K562 (cell line): ENCODE results near the gene GLTPD2. TPM values are rescaled to one million over a fixed set of nuclear protein-coding genes. Genes with fewer than 3 reads are reported as not detected.
A peak's percentile ranks its signal among the peaks of the same experiment; 100 is the strongest.

ENCODE experiments used
- ATAC-seq: fragments of 200-7000 bp; cut with Tn5 transposase; 3 replicates; pipeline ENCODE4 v1.9.1; 2020; ENCODE audit warnings: moderate library complexity
- BruUV-seq: library from RNA; stranded (reverse); fragments of 400-500 nt; replicated peaks from 2 replicates; lab custom pipeline; 2021; lab: Mats Ljungman, UMichigan
- CTCF ChIA-PET: fragments of 300-600 bp; formaldehyde crosslinking; extraction: SDS; loops from one replicate; lab custom pipeline; 2021; ENCODE audit warnings: low intra/inter-chr PET ratio; lab: Yijun Ruan, JAX
- POLR2A ChIA-PET: fragments of 300-600, 350-650 bp; sonication (Branson Sonifier 250); formaldehyde crosslinking; extraction: SDS; loops from one replicate; lab custom pipeline; 2021; ENCODE audit warnings: antibody characterized with exemption, inconsistent platforms; lab: Yijun Ruan, JAX
- DNase-seq, 4 experiments: peaks; one replicate each; pipeline versions ENCODE4 v3.0.0 to v3.0.0-alpha.2; 2011 to 2018; ENCODE audit warnings: low spot score in 3 of 4, mixed read lengths in 3 of 4; ENCODE audit errors: extremely low read depth in 1 of 4
- FAIRE-seq: peaks from 2 replicates; lab custom pipeline; 2011; peaks lifted over from hg19 to GRCh38; lab: Jason Lieb, UNC
- H2AFZ ChIP-seq: 2 replicates; pipeline ENCODE4 v1.6.0; 2011; ENCODE audit warnings: low read depth, low read length, control low read depth, inconsistent platforms
- H3K27ac ChIP-seq: fragments of 200-600 bp; 3 replicates; pipeline ENCODE4 v1.8.0; 2011; ENCODE audit warnings: low read depth, mild to moderate bottlenecking, control low read depth, inconsistent platforms, low read length, moderate library complexity, mixed read lengths; ENCODE audit errors: extremely low read depth
- H3K27me3 ChIP-seq, 2 experiments: fragments of 300-600 bp in 1 of 2; 2 replicates in 1 of 2; 3 replicates in 1 of 2; pipeline versions ENCODE4 v1.6.0 to v1.8.0; 2011; ENCODE audit warnings: inconsistent platforms in 2 of 2, low read length in 2 of 2, mild to moderate bottlenecking in 1 of 2, mixed read lengths in 1 of 2, moderate library complexity in 1 of 2; ENCODE audit not compliant: control insufficient read depth in 2 of 2, insufficient read depth in 2 of 2
- H3K36me3 ChIP-seq: fragments of 300-600 bp; 3 replicates; pipeline ENCODE4 v1.8.0; 2011; ENCODE audit warnings: mild to moderate bottlenecking, low read length, inconsistent platforms; ENCODE audit not compliant: control insufficient read depth, insufficient read depth
- H3K4me1 ChIP-seq, 2 experiments: fragments of 200-600 bp in 1 of 2; replicated peaks in 1 of 2; 2 replicates in 1 of 2; 3 replicates in 1 of 2; pipeline versions ENCODE4 v1.5.1 to v1.8.0; 2011; ENCODE audit warnings: inconsistent platforms in 2 of 2, low read length in 2 of 2, mild to moderate bottlenecking in 1 of 2, mixed read lengths in 1 of 2, moderate library complexity in 1 of 2; ENCODE audit not compliant: control insufficient read depth in 2 of 2, insufficient read depth in 2 of 2
- H3K4me2 ChIP-seq: 2 replicates; pipeline ENCODE4 v1.6.1; 2011; ENCODE audit warnings: low read length, control low read depth, inconsistent platforms, mixed read lengths; ENCODE audit not compliant: insufficient read depth
- H3K4me3 ChIP-seq: fragments of 200-600 bp; sonication (generic), shearing (Covaris generic); 2 replicates; pipeline ENCODE4 v1.5.1; 2016; ENCODE audit warnings: control low read depth, inconsistent platforms
- H3K79me2 ChIP-seq: fragments of 200-600 bp; 3 replicates; pipeline ENCODE4 v1.8.0; 2011; ENCODE audit warnings: low read length, inconsistent platforms; ENCODE audit not compliant: control insufficient read depth, insufficient read depth
- H3K9ac ChIP-seq, 2 experiments: 2 replicates each; pipeline versions ENCODE4 v1.6.0 to v1.6.1; 2011; ENCODE audit warnings: low read depth in 2 of 2, low read length in 2 of 2, control low read depth in 1 of 2, inconsistent platforms in 1 of 2, mild to moderate bottlenecking in 1 of 2, mixed read lengths in 1 of 2; ENCODE audit not compliant: insufficient read depth in 1 of 2
- H3K9me1 ChIP-seq: one replicate; pipeline ENCODE4 v1.6.0; 2011; ENCODE audit warnings: inconsistent platforms, mild to moderate bottlenecking, low read length, moderate library complexity; ENCODE audit not compliant: control insufficient read depth, insufficient read depth
- H3K9me3 ChIP-seq: replicated peaks from 2 replicates; pipeline ENCODE4 v1.5.1; 2011; ENCODE audit warnings: low read depth, low read length, inconsistent platforms; ENCODE audit not compliant: control insufficient read depth, insufficient read depth
- H4K20me1 ChIP-seq: replicated peaks from 2 replicates; pipeline ENCODE4 v1.6.1; 2011; ENCODE audit warnings: low read length, inconsistent platforms, mixed read lengths; ENCODE audit not compliant: control insufficient read depth, insufficient read depth
- ADNP ChIP-seq: fragments of 200-800 bp; sonication (Bioruptor generic); IDR thresholded peaks from 2 replicates; pipeline ENCODE4 v1.6.1; 2016; ENCODE audit warnings: missing genetic modification characterization, missing compliant biosample characterization
- ARID2 ChIP-seq: fragments of 450-650 bp; IDR thresholded peaks from 2 replicates; pipeline ENCODE4 v1.6.1; 2017; ENCODE audit warnings: antibody characterized with exemption, mild to moderate bottlenecking
- BCOR ChIP-seq: fragments of 450-650 bp; IDR thresholded peaks from 2 replicates; pipeline ENCODE4 v1.6.1; 2016
- CC2D1A ChIP-seq: fragments of 450-650 bp; IDR thresholded peaks from 2 replicates; pipeline ENCODE4 v1.6.1; 2017; ENCODE audit warnings: mild to moderate bottlenecking
- CEBPG ChIP-seq, 3 experiments: fragments of 200-800 bp in 1 of 3; sonication (Bioruptor generic) in 1 of 3; sonication (generic) in 1 of 3; formaldehyde crosslinking in 1 of 3; IDR thresholded peaks in 2 of 3; conservative IDR thresholded peaks in 1 of 3; 2 replicates each; pipeline versions ENCODE4 v1.6.1 to v1.8.0; 2016 to 2022; ENCODE audit warnings: missing compliant biosample characterization in 2 of 3, missing genetic modification characterization in 2 of 3, mild to moderate bottlenecking in 1 of 3, missing genetic modification reagents in 1 of 3
- DNMT1 ChIP-seq: fragments of 450-650 bp; IDR thresholded peaks from 2 replicates; pipeline ENCODE4 v1.6.1; 2016; ENCODE audit warnings: antibody characterized with exemption, mild to moderate bottlenecking
- GTF2F1 ChIP-seq: IDR thresholded peaks from 2 replicates; pipeline ENCODE4 v1.6.1; 2011; ENCODE audit warnings: low read depth, low read length, improper control_type of control experiment
- HMG20A ChIP-seq: fragments of 450-650 bp; formaldehyde crosslinking; conservative IDR thresholded peaks from 2 replicates; pipeline ENCODE4 v1.4.0; 2020; ENCODE audit warnings: mild to moderate bottlenecking, mixed read lengths
- KDM1A ChIP-seq, 2 experiments: fragments of 450-650 bp; IDR thresholded peaks; 2 replicates each; pipeline ENCODE4 v1.6.1; 2016; ENCODE audit warnings: mild to moderate bottlenecking in 2 of 2
- PCBP2 ChIP-seq: fragments of 200-400 bp; formaldehyde crosslinking; IDR thresholded peaks from 2 replicates; pipeline ENCODE4 v1.6.1; 2018; ENCODE audit warnings: low read length, low read depth, mild to moderate bottlenecking, moderate library complexity; ENCODE audit not compliant: poor library complexity, severe bottlenecking
- RBM25 ChIP-seq: fragments of 200-400 bp; formaldehyde crosslinking; IDR thresholded peaks from 2 replicates; pipeline ENCODE4 v1.6.1; 2018; ENCODE audit warnings: low read length, low read depth, moderate library complexity; ENCODE audit not compliant: severe bottlenecking
- RCOR1 ChIP-seq, 2 experiments: IDR thresholded peaks; 2 replicates each; pipeline ENCODE4 v1.6.1; 2012; ENCODE audit warnings: low read depth in 2 of 2, low read length in 2 of 2, borderline replicate concordance in 1 of 2, improper control_type of control experiment in 1 of 2
- RNF2 ChIP-seq: sonication (generic); IDR thresholded peaks from 2 replicates; pipeline ENCODE4 v1.6.1; 2016
- ZNF224 ChIP-seq: sonication (generic); formaldehyde crosslinking; IDR thresholded peaks from 2 replicates; pipeline ENCODE4 v1.8.0; 2022; ENCODE audit warnings: mild to moderate bottlenecking, missing genetic modification reagents
- ZNF431 ChIP-seq: sonication (generic); formaldehyde crosslinking; IDR thresholded peaks from 2 replicates; pipeline ENCODE4 v1.8.0; 2022; ENCODE audit warnings: mild to moderate bottlenecking, missing genetic modification reagents
- ZNF551 ChIP-seq: fragments of 250-450 bp; sonication (Bioruptor Pico); IDR thresholded peaks from 2 replicates; pipeline ENCODE4 v1.5.0; 2021; ENCODE audit warnings: mild to moderate bottlenecking, moderate library complexity
- ZNF584 ChIP-seq: fragments of 200-800 bp; sonication (Bioruptor generic); IDR thresholded peaks from 2 replicates; pipeline ENCODE4 v1.6.1; 2016; ENCODE audit warnings: low read depth, mild to moderate bottlenecking, missing genetic modification characterization, missing compliant biosample characterization
- ZNF707 ChIP-seq: fragments of 250-450 bp; sonication (Bioruptor Pico); conservative IDR thresholded peaks from 2 replicates; pipeline ENCODE4 v1.8.0; 2022; ENCODE audit warnings: inconsistent platforms, mild to moderate bottlenecking, moderate library complexity
- WGBS: fragments of 100-300 bp; shearing (Covaris generic); methylation state at CpG from one replicate; pipeline ENCODE4 v1.1.6; 2016; ENCODE audit warnings: low coverage, mixed read lengths; ENCODE audit not compliant: insufficient coverage; ENCODE audit errors: missing lambda C conversion rate; 5-methylcytosine and 5-hydroxymethylcytosine counted together
- in situ Hi-C: fragments of 300-500 bp; cut with MboI; formaldehyde crosslinking; loops from 4 replicates; pipeline ENCODE4 v1.15.0; 2018; ENCODE audit warnings: inconsistent platforms, mixed read lengths
- intact Hi-C: fragments of 100-400 bp; cut with micrococcal nuclease; formaldehyde crosslinking; loops from 2 replicates; pipeline ENCODE4 v1.14.2; 2022
- polyA plus RNA-seq, 8 experiments: library from polyadenylated mRNA; depleted of rRNA in 4 of 8; stranded (reverse) in 5 of 8; unstranded in 3 of 8; fragments of >200 nt; fragmentation: Nextera tagmentation in 2 of 8; fragmentation: Illumina TruSeq in 1 of 8; extraction: Ambion mirVana in 2 of 8; extraction: Trizol in 1 of 8; gene quantifications; 2 replicates each; pipeline versions ENCODE4 v1.2.1 to v1.2.3, GENCODE V29; 2011 to 2014; ENCODE audit warnings: inconsistent platforms in 1 of 8, missing spikeins in 1 of 8
- total RNA-seq, 7 experiments: library from RNA; depleted of rRNA in 6 of 7; stranded (reverse); fragments of >200 nt in 6 of 7; fragmentation: Illumina TruSeq in 2 of 7; extraction: Trizol in 2 of 7; gene quantifications; 2 replicates each; pipeline versions ENCODE4 v1.2.1 to v1.2.3, GENCODE V29; 2011 to 2021; ENCODE audit warnings: low replicate concordance in 1 of 7
- TF ChIP-seq, protein P1 (sequence below): fragments of 250-450 bp; sonication (Bioruptor Pico); IDR thresholded peaks from 2 replicates; pipeline ENCODE4 v1.4.0; 2020

GLTPD2 gene
- total and polyA plus RNA-seq, 9 of the 15 experiments (the other 6 are each of a cell fraction or from before 2014, with no cell fraction given) = not detected

- Histone ChIP-seq H3K27me3 (peaks cover 18 to 26% of the 10 kb centered on the region in 2 experiments; a peak in 4 of 5 replicates), H3K4me3 (no peak overlapping the region), H3K9ac (no peak overlapping the region), H3K36me3 (no peaks in the 10 kb centered on the region), H3K79me2 (no peaks in the 10 kb centered on the region), H3K9me3 (no peaks in the 10 kb centered on the region), H3K9me1 (no peaks in the 10 kb centered on the region), H3K4me2 (no peak overlapping the region), H3K4me1 (no peaks in the 10 kb centered on the region), H4K20me1 (no peaks in the 10 kb centered on the region), H2AFZ (no peak overlapping the region), H3K27ac (no peak overlapping the region)
- intact Hi-C loops = no loop called here
- ChIA-PET CTCF (no interaction called here), POLR2A (no interaction called here)
- FAIRE-seq (no peak), ATAC-seq (no peak), DNase-seq (no peak)
- TF ChIP-seq ZNF584 (no peak), ZNF551 (CRISPR knock-in tag) (no peak), RBM25 (peak; percentile 91), BCOR (peak; percentile 80; the same call in 1 of the 2 replicates), DNMT1 (no peak), PCBP2 (no peak), ADNP (peak; percentile 85), ZNF224 (CRISPR knock-in tag) (no peak), CEBPG (CRISPR knock-in tag; IDR thresholded peaks at IDR 0.05) (no peak), CEBPG (tag; conservative IDR thresholded peaks at IDR 0.05 in 1 of 2, IDR thresholded peaks at IDR 0.05 in 1 of 2) (peak in 1 of 2 experiments; percentile 78; a peak in 2 of 4 replicates), RCOR1 (IDR thresholded peaks at IDR 0.05; ENCODE audit: borderline replicate concordance in 1 of 2, low read depth in 2 of 2, low read length in 2 of 2) (0 out of 4 replicates have a peak, but pooled peaks of 1 of the 2 experiments have one; percentile 23), GTF2F1 (no peak), ZNF707 (CRISPR knock-in tag) (no peak), HMG20A (no peak), RNF2 (no peak), CC2D1A (no peak), ZNF431 (CRISPR knock-in tag) (no peak), KDM1A (IDR thresholded peaks at IDR 0.05) (peak in 1 of 2 experiments; percentile 67; a peak in 2 of 4 replicates), ARID2 (no peak)
- TF ChIP-seq, protein P1, sequence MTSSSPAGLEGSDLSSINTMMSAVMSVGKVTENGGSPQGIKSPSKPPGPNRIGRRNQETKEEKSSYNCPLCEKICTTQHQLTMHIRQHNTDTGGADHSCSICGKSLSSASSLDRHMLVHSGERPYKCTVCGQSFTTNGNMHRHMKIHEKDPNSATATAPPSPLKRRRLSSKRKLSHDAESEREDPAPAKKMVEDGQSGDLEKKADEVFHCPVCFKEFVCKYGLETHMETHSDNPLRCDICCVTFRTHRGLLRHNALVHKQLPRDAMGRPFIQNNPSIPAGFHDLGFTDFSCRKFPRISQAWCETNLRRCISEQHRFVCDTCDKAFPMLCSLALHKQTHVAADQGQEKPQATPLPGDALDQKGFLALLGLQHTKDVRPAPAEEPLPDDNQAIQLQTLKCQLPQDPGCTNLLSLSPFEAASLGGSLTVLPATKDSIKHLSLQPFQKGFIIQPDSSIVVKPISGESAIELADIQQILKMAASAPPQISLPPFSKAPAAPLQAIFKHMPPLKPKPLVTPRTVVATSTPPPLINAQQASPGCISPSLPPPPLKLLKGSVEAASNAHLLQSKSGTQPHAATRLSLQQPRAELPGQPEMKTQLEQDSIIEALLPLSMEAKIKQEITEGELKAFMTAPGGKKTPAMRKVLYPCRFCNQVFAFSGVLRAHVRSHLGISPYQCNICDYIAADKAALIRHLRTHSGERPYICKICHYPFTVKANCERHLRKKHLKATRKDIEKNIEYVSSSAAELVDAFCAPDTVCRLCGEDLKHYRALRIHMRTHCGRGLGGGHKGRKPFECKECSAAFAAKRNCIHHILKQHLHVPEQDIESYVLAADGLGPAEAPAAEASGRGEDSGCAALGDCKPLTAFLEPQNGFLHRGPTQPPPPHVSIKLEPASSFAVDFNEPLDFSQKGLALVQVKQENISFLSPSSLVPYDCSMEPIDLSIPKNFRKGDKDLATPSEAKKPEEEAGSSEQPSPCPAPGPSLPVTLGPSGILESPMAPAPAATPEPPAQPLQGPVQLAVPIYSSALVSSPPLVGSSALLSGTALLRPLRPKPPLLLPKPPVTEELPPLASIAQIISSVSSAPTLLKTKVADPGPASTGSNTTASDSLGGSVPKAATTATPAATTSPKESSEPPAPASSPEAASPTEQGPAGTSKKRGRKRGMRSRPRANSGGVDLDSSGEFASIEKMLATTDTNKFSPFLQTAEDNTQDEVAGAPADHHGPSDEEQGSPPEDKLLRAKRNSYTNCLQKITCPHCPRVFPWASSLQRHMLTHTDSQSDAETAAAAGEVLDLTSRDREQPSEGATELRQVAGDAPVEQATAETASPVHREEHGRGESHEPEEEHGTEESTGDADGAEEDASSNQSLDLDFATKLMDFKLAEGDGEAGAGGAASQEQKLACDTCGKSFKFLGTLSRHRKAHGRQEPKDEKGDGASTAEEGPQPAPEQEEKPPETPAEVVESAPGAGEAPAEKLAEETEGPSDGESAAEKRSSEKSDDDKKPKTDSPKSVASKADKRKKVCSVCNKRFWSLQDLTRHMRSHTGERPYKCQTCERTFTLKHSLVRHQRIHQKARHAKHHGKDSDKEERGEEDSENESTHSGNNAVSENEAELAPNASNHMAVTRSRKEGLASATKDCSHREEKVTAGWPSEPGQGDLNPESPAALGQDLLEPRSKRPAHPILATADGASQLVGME (CRISPR knock-in tag) = no peak
- BruUV-seq = no TSS peak
- in situ Hi-C loops = no loop called here
- WGBS = 4% methylated on average over 4 of the region's 5 CpGs
Observed at GRCh38 chr17:4751932-4752331, 36.8 kb upstream of the GLTPD2 start.
